Endodermal cell (in vitro differentiated cells): ENCODE data around the gene TINCR. TPM values are rescaled to one million over a fixed set of nuclear protein-coding genes. Genes with fewer than 3 reads are reported as not detected.

Experiments used
- DNase-seq: peaks from one replicate; pipeline ENCODE4 v3.0.0-alpha.2; 2017
- H3K27ac ChIP-seq: 2 replicates; pipeline ENCODE4 v1.5.1; 2013; ENCODE audit warnings: mild to moderate bottlenecking, low read depth, low read length, moderate library complexity
- H3K27me3 ChIP-seq: 2 replicates; pipeline ENCODE4 v1.6.1; 2013; ENCODE audit warnings: mild to moderate bottlenecking, low read length, moderate library complexity; ENCODE audit not compliant: insufficient read depth, control insufficient read depth, poor library complexity, severe bottlenecking
- H3K36me3 ChIP-seq: 2 replicates; pipeline ENCODE4 v1.7.0; 2013; ENCODE audit warnings: mild to moderate bottlenecking, low read length, moderate library complexity; ENCODE audit not compliant: control insufficient read depth, insufficient read depth
- H3K4me1 ChIP-seq: one replicate; pipeline ENCODE4 v1.7.0; 2013; ENCODE audit warnings: low read length; ENCODE audit not compliant: control insufficient read depth, insufficient read depth
- H3K4me3 ChIP-seq: 2 replicates; pipeline ENCODE4 v1.5.1; 2013; ENCODE audit warnings: mild to moderate bottlenecking, low read length, moderate library complexity
- H3K9ac ChIP-seq: 2 replicates; pipeline ENCODE4 v1.6.1; 2013; ENCODE audit warnings: mild to moderate bottlenecking, low read length, moderate library complexity; ENCODE audit not compliant: poor library complexity, severe bottlenecking; ENCODE audit errors: extremely low read depth
- H3K9me3 ChIP-seq: 2 replicates; pipeline ENCODE4 v1.6.1; 2013; ENCODE audit warnings: mild to moderate bottlenecking, low read length, moderate library complexity; ENCODE audit not compliant: control insufficient read depth
- H3K27ac Mint-ChIP-seq: 2 replicates; pipeline ENCODE4 v1.8.0; 2020; ENCODE audit warnings: mixed read lengths
- H3K27me3 Mint-ChIP-seq: 2 replicates; pipeline ENCODE4 v1.8.0; 2021; ENCODE audit warnings: mild to moderate bottlenecking, mixed read lengths; ENCODE audit not compliant: insufficient read depth
- H3K36me3 Mint-ChIP-seq: 2 replicates; pipeline ENCODE4 v1.8.0; 2020; ENCODE audit warnings: low read depth, mixed read lengths
- H3K4me1 Mint-ChIP-seq: 2 replicates; pipeline ENCODE4 v1.8.0; 2020; ENCODE audit warnings: mixed read lengths
- H3K4me3 Mint-ChIP-seq: 2 replicates; pipeline ENCODE4 v1.8.0; 2020; ENCODE audit warnings: mild to moderate bottlenecking, moderate library complexity, mixed read lengths
- H3K9me3 Mint-ChIP-seq: 2 replicates; pipeline ENCODE4 v1.8.0; 2020; ENCODE audit warnings: mild to moderate bottlenecking, mixed read lengths
- CTCF ChIP-seq: fragments of 200-600 bp; sonication (generic); conservative IDR thresholded peaks from 2 replicates; pipeline ENCODE4 v1.5.0; 2021; ENCODE audit warnings: antibody characterized with exemption, mild to moderate bottlenecking
- WGBS, 2 experiments: methylation state at CpG; one replicate each; pipeline versions ENCODE4 v1.1.5 to v1.1.7; 2013; ENCODE audit warnings: missing lambda C conversion rate in 2 of 2, mixed read lengths in 1 of 2; ENCODE audit not compliant: insufficient coverage in 1 of 2, insufficient read length in 1 of 2; 5-methylcytosine and 5-hydroxymethylcytosine counted together
- total RNA-seq, 2 donors: library from RNA; stranded (reverse); fragmentation: NEBNext Ultra II Directional in 1 of 2; extraction: Animal tissue kit (Norgen Biotek cat#: 25700) in 1 of 2; gene quantifications; 2 replicates in 1 of 2; 3 replicates in 1 of 2; pipeline ENCODE4 v1.2.1, GENCODE V29; 2021

Gene TINCR
- total RNA-seq, 2 donors from 2014 or later = 0.53 to 1.2 TPM

- peaks cover 14% of the 10 kb centered on the region for H3K27me3 Mint-ChIP-seq
- 92 to 96% methylated on average over 5 to 7 of the region's 7 CpGs for WGBS, 2 experiments
Measured at GRCh38 chr19:5562280-5562679, 5.5 kb downstream of the TINCR start.

GRCh38 chr19:5561559-5561958 lies 6.2 kb downstream of the TINCR start:
- Histone ChIP-seq H3K9me3 (no peaks in the 10 kb centered on the region), H3K4me3 (no peak overlapping the region), H3K4me1 (no peaks in the 10 kb centered on the region), H3K36me3 (no peaks in the 10 kb centered on the region), H3K9ac (no peak overlapping the region), H3K27ac (no peak overlapping the region), H3K27me3 (peaks cover 9% of the 10 kb centered on the region)
- no peaks in the 10 kb centered on the region for H3K36me3 Mint-ChIP-seq
- no peaks in the 10 kb centered on the region for H3K4me1 Mint-ChIP-seq
- peak; percentile 65 for DNase-seq
- peaks cover 9% of the 10 kb centered on the region for H3K9me3 Mint-ChIP-seq
- TF ChIP-seq CTCF = peak; percentile 88
- no peak overlapping the region for H3K4me3 Mint-ChIP-seq
- H3K27ac Mint-ChIP-seq = no peak overlapping the region
- H3K27me3 Mint-ChIP-seq = peaks cover 16% of the 10 kb centered on the region
- 84 to 87% methylated on average over 6 of the region's 6 CpGs for WGBS, 2 experiments

More at GRCh38 chr19:5562280-5562679, 5.5 kb downstream of the TINCR start:
- Mint-ChIP-seq H3K27ac (no peak overlapping the region), H3K36me3 (no peaks in the 10 kb centered on the region), H3K9me3 (peaks cover 9% of the 10 kb centered on the region), H3K4me1 (no peaks in the 10 kb centered on the region), H3K4me3 (no peak overlapping the region)
- Histone ChIP-seq H3K36me3 (no peaks in the 10 kb centered on the region), H3K4me3 (no peak overlapping the region), H3K9me3 (no peaks in the 10 kb centered on the region), H3K27me3 (peaks cover 16% of the 10 kb centered on the region), H3K4me1 (no peaks in the 10 kb centered on the region), H3K27ac (no peak overlapping the region), H3K9ac (no peak overlapping the region)
- no peak for TF ChIP-seq CTCF
- DNase-seq = no peak

GRCh38 chr19:5560156-5560555 lies 7.6 kb downstream of the TINCR start:
- H3K4me1 Mint-ChIP-seq = no peaks in the 10 kb centered on the region
- H3K36me3 Mint-ChIP-seq = no peaks in the 10 kb centered on the region
- peaks cover 18% of the 10 kb centered on the region for H3K27me3 Mint-ChIP-seq
- H3K27ac ChIP-seq = no peak overlapping the region
- DNase-seq = peak; percentile 48
- no peak overlapping the region for H3K4me3 ChIP-seq
- H3K9me3 ChIP-seq = no peaks in the 10 kb centered on the region
- H3K36me3 ChIP-seq = no peaks in the 10 kb centered on the region
- H3K27ac Mint-ChIP-seq = no peak overlapping the region
- TF ChIP-seq CTCF = no peak
- H3K27me3 ChIP-seq = no peaks in the 10 kb centered on the region
- no peaks in the 10 kb centered on the region for H3K4me1 ChIP-seq
- H3K4me3 Mint-ChIP-seq = no peak overlapping the region
- WGBS, 2 experiments = 89 to 90% methylated on average over 16 to 19 of the region's 19 CpGs
- peaks cover 9% of the 10 kb centered on the region for H3K9me3 Mint-ChIP-seq
- H3K9ac ChIP-seq = no peak overlapping the region
